HUES64 (cell line): ENCODE measurements around the gene EIF5AL1. TPM values are rescaled to one million over a fixed set of nuclear protein-coding genes. Genes with fewer than 3 reads are reported as not detected.
"Not testable (repeated sequence)": the region's sequence is repeated elsewhere in the genome, so short reads cannot be mapped to it uniquely, and the experiment has no call there.

Source experiments
- H3K27ac ChIP-seq: 2 replicates; pipeline ENCODE4 v1.7.0; 2013; ENCODE audit warnings: low read depth, low read length, inconsistent platforms
- H3K27me3 ChIP-seq: 2 replicates; pipeline ENCODE4 v1.6.1; 2013; ENCODE audit warnings: mild to moderate bottlenecking, low read length; ENCODE audit not compliant: insufficient read depth
- H3K36me3 ChIP-seq: 2 replicates; pipeline ENCODE4 v1.6.1; 2013; ENCODE audit warnings: mild to moderate bottlenecking, low read length; ENCODE audit not compliant: insufficient read depth
- H3K4me1 ChIP-seq: 2 replicates; pipeline ENCODE4 v1.6.1; 2013; ENCODE audit warnings: mild to moderate bottlenecking, low read length, moderate library complexity; ENCODE audit not compliant: insufficient read depth
- H3K4me3 ChIP-seq: 2 replicates; pipeline ENCODE4 v1.5.1; 2013; ENCODE audit warnings: mild to moderate bottlenecking, low read length, moderate library complexity
- H3K9ac ChIP-seq: 2 replicates; pipeline ENCODE4 v1.6.1; 2013; ENCODE audit warnings: mild to moderate bottlenecking, low read depth, low read length
- H3K9me3 ChIP-seq: 2 replicates; pipeline ENCODE4 v1.6.1; 2013; ENCODE audit warnings: low read depth, low read length; ENCODE audit not compliant: insufficient read depth
- WGBS: fragments of 150-250, 120-280 bp; methylation state at CpG from one replicate; pipeline ENCODE4 v1.1.7; 2013; ENCODE audit warnings: missing lambda C conversion rate; 5-methylcytosine and 5-hydroxymethylcytosine counted together
- polyA plus RNA-seq, 2 experiments: library from polyadenylated mRNA; stranded (reverse); fragments of 50-300 nt; gene quantifications; one replicate each; pipeline ENCODE4 v1.2.3, GENCODE V29; 2013

EIF5AL1 gene
- polyA plus RNA-seq (2013, experiment 1 of 2) = 5.0 TPM
- polyA plus RNA-seq (2013, experiment 2 of 2) = 4.7 TPM

- H3K9ac ChIP-seq, H3K36me3 ChIP-seq, H3K4me1 ChIP-seq, H3K9me3 ChIP-seq, H3K4me3 ChIP-seq, H3K27me3 ChIP-seq, H3K27ac ChIP-seq: not testable (repeated sequence)
- WGBS = 79% methylated on average over 4 of the region's 17 CpGs
Observed at GRCh38 chr10:79511891-79512583, at the start of gene EIF5AL1. TSS of gene EIF5AL1 (plus strand) at chr10:79512533. CDS start at chr10:79512650, 117 bp downstream.

DNA sequence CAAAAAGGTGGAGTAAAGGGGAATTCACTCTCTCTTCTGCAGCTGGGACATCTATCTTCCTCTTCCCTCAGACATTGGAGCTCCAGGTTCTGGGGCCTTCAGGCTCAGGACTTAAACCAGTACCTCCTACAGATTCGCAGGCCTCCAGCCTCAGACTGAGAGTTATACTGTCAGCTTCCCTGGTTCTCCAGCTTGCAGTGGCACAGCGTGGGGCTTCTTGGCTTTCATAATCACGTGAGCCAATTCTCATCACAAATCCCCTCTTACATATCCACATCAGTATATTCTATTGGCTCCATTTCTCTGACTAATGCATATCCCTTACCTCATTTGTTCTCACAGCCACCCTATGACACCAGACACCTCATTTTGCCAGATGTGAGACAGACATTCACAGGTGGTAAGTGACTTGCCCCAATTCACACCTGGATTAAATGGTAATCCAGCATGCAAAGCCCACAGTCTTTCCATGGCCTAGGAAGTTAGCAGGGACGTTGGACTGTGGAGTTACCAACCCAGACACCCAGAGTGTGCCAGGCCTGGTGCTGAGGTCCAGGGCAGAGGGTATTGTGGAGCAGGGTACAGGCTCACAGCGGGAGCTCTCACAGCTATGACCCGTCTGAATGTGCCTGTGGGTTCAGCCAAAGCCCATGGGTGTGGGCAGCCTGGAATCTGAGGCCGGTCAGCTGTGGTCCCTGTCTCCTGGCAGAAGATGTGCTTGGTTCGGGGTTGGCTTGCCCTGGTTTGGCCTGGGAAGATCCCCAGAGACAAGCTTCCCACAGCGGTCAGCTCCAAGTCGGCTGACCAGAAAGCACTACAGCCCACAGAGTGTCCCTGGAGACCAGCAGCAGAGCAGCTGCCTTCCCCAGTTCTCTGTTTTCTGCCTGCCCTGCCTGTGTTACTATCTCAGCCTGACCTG is 48.5 kb upstream of the EIF5AL1 start:
- Histone ChIP-seq H3K9ac (no peak overlapping the region), H3K36me3 (no peaks in the 10 kb centered on the region), H3K4me1 (no peaks in the 10 kb centered on the region), H3K27ac (no peak overlapping the region), H3K4me3 (no peak overlapping the region), H3K9me3 (no peaks in the 10 kb centered on the region), H3K27me3 (peaks cover 4% of the 10 kb centered on the region; the same call in 1 of the 2 replicates)
- WGBS = 89% methylated on average over 10 of the region's 10 CpGs

- 87% methylated on average over 2 of the region's 3 CpGs for WGBS
- H3K27me3 ChIP-seq = peaks cover 4% of the 10 kb centered on the region; the same call in 1 of the 2 replicates
- no peak overlapping the region for H3K9ac ChIP-seq
- H3K36me3 ChIP-seq = no peaks in the 10 kb centered on the region
- H3K4me1 ChIP-seq = no peaks in the 10 kb centered on the region
- no peak overlapping the region for H3K4me3 ChIP-seq
- no peaks in the 10 kb centered on the region for H3K9me3 ChIP-seq
- H3K27ac ChIP-seq = no peak overlapping the region
Observed at GRCh38 chr10:79465341-79465740, 47.0 kb upstream of the EIF5AL1 start.

DNA sequence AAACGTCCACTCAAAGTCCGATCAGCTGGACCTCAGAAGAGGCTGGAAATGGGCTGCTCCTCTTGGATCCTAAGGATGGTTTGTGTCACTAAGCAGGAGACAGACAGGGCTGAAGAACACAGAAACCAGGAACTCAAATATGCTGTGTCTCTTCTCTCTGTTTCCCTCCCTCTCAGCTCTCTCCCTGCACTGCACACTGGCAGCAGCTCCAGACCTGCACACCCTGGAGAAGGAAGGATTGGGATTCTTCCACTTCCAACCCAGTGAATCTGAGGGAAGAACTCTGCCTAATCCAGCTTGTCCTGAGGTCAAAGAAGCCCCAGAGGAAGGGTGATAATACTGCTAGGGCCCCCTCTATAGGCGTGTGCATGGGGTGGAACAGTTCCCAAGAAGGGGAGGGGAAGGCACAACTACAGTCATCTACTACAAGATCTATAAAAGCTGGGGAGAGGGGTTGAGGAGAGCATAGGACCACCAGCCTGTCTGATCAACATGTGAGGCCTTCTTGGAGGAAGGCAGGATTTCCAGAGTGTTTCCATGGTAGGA is 44.2 kb upstream of the EIF5AL1 start:
- H3K27ac ChIP-seq = no peak overlapping the region
- no peaks in the 10 kb centered on the region for H3K4me1 ChIP-seq
- WGBS = 82% methylated on average over 3 of the region's 3 CpGs

GRCh38 chr10:79468841-79469585 is 43.3 kb upstream of the EIF5AL1 start:
- H3K4me1 ChIP-seq = no peaks in the 10 kb centered on the region
- no peak overlapping the region for H3K9ac ChIP-seq
- H3K27ac ChIP-seq = no peak overlapping the region
- WGBS = 87% methylated on average over 6 of the region's 6 CpGs
- no peak overlapping the region for H3K4me3 ChIP-seq
- H3K9me3 ChIP-seq = no peaks in the 10 kb centered on the region
- H3K36me3 ChIP-seq = no peaks in the 10 kb centered on the region
- no peaks in the 10 kb centered on the region for H3K27me3 ChIP-seq

More for the DNA sequence above, 44.2 kb upstream of the EIF5AL1 start:
- Histone ChIP-seq H3K27me3 (no peaks in the 10 kb centered on the region; the same call in 1 of the 2 replicates), H3K9ac (no peak overlapping the region), H3K36me3 (no peaks in the 10 kb centered on the region), H3K9me3 (no peaks in the 10 kb centered on the region), H3K4me3 (no peak overlapping the region)

GRCh38 chr10:79470096-79470495 is 42.2 kb upstream of the EIF5AL1 start:
- no peaks in the 10 kb centered on the region for H3K4me1 ChIP-seq
- no peak overlapping the region for H3K27ac ChIP-seq
- H3K4me3 ChIP-seq = no peak overlapping the region
- no peak overlapping the region for H3K9ac ChIP-seq
- no peaks in the 10 kb centered on the region for H3K9me3 ChIP-seq
- H3K36me3 ChIP-seq = no peaks in the 10 kb centered on the region
- WGBS = 94% methylated on average over 8 of the region's 8 CpGs
- no peaks in the 10 kb centered on the region for H3K27me3 ChIP-seq

DNA sequence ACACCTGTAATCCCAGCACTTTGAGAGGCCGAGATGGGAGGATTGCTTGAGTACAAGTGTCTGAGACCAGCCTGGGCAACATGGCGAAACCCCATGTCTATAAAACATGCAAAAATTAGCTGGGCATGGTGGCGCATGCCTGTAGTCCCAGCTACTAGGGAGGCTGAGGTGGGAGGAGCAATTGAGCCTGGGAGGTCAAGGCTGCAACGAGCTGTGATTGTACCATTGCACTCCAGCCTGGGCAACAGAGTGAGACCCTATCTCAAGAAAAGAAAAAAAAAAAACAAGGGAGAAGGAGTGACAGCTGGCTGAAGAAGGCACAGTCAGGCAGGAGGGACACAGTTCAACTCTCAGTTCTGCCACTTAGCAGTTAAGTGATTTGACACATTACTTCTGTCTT is 40.6 kb upstream of the EIF5AL1 start:
- H3K27ac ChIP-seq = no peak overlapping the region
- H3K4me3 ChIP-seq = no peak overlapping the region
- no peaks in the 10 kb centered on the region for H3K27me3 ChIP-seq
- no peaks in the 10 kb centered on the region for H3K4me1 ChIP-seq
- WGBS = 93% methylated on average over 4 of the region's 4 CpGs
- H3K9ac ChIP-seq = no peak overlapping the region
- no peaks in the 10 kb centered on the region for H3K36me3 ChIP-seq
- no peaks in the 10 kb centered on the region for H3K9me3 ChIP-seq

DNA sequence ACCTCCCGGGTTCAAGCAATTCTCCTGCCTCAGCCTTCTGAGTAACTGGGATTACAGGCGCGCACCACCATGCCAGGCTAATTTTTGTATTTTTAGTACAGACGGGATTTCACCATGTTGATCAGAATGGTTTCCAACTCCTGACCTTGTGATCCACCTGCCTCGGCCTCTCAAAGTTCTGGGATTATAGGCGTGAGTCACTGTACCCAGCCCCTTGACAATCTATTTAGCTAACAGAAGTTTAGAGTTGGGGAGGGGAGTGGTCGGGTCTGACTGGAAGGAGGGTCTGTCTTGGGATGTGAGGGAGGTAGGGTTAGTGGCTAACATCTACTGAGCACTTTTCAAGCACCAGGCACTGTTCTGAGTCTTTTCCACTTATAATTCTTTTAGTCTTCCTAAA is 39.9 kb upstream of the EIF5AL1 start:
- H3K4me1 ChIP-seq = no peaks in the 10 kb centered on the region

DNA sequence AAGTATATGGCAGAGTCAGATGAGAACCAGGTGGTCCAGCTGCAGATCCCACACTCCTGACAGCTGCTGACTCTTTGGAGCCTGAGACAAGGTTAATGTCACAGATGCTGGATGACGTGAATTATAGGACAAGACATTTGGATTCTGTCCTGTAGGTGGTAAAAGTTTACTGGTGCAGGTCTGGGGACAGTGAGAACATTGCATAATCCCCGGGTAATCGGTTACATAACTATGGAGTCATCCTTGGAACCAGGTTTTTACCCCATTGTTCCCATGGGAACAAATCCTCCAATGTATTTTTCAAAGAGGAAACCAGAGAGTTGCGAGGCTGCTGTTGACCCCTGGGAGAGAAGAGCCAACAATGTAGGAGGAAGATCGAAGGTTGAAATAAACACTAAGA is 39.4 kb upstream of the EIF5AL1 start:
- Histone ChIP-seq H3K27ac (no peak overlapping the region), H3K4me3 (no peak overlapping the region), H3K36me3 (no peaks in the 10 kb centered on the region), H3K4me1 (no peaks in the 10 kb centered on the region), H3K9ac (no peak overlapping the region), H3K27me3 (no peaks in the 10 kb centered on the region), H3K9me3 (no peaks in the 10 kb centered on the region)
- WGBS = 83% methylated on average over 5 of the region's 5 CpGs

More for the DNA sequence above, 39.9 kb upstream of the EIF5AL1 start:
- Histone ChIP-seq H3K4me3 (no peak overlapping the region), H3K27me3 (no peaks in the 10 kb centered on the region), H3K27ac (no peak overlapping the region), H3K9ac (no peak overlapping the region), H3K9me3 (no peaks in the 10 kb centered on the region), H3K36me3 (no peaks in the 10 kb centered on the region)
- 90% methylated on average over 7 of the region's 7 CpGs for WGBS

GRCh38 chr10:79473496-79474095 is 38.7 kb upstream of the EIF5AL1 start:
- Histone ChIP-seq H3K9me3 (no peaks in the 10 kb centered on the region), H3K4me1 (no peaks in the 10 kb centered on the region), H3K4me3 (no peak overlapping the region), H3K9ac (no peak overlapping the region), H3K27ac (no peak overlapping the region), H3K36me3 (no peaks in the 10 kb centered on the region), H3K27me3 (no peaks in the 10 kb centered on the region)
- 92% methylated on average over 5 of the region's 5 CpGs for WGBS
